Esophagus squamous epithelium (tissue), 4 donors: ENCODE results near the gene BACH2.

Experiments used
- CTCF ChIP-seq, 6 experiments: fragments of 450-650 bp in 4 of 6; fragments of 200-600 bp in 2 of 6; sonication (generic) in 2 of 6; IDR thresholded peaks; one replicate each; pipeline ENCODE4 v1.5.1; 2016 to 2019; ENCODE audit warnings: antibody characterized with exemption in 6 of 6, mild to moderate bottlenecking in 4 of 6, moderate library complexity in 4 of 6
- POLR2A ChIP-seq, 4 donors: fragments of 450-650 bp; IDR thresholded peaks; one replicate each; pipeline ENCODE4 v1.6.1; 2017; ENCODE audit warnings: antibody characterized with exemption in 4 of 4, mild to moderate bottlenecking in 4 of 4, moderate library complexity in 3 of 4

- TF ChIP-seq POLR2A (IDR thresholded peaks at IDR 0.05) (no peak), CTCF (IDR thresholded peaks at IDR 0.05) (no peak)
Measured at GRCh38 chr6:90291565-90291964, 5.1 kb downstream of the BACH2 start.
